CD4-positive, alpha-beta T cell treated with Interleukin-4 for 1 hour (primary cell): ENCODE results near the gene RAB17.
"Not testable (repeated sequence)": the region's sequence is repeated elsewhere in the genome, so short reads cannot be mapped to it uniquely, and the experiment has no call there.

Experiments used
- DNase-seq, 2 donors: peaks; one replicate each; pipeline ENCODE4 v3.0.0-alpha.2; 2020 to 2022

RAB17 gene

GRCh38 chr2:237598468-237599208 lies 8.1 kb upstream of the RAB17 start:
- DNase-seq: no peak

DNA sequence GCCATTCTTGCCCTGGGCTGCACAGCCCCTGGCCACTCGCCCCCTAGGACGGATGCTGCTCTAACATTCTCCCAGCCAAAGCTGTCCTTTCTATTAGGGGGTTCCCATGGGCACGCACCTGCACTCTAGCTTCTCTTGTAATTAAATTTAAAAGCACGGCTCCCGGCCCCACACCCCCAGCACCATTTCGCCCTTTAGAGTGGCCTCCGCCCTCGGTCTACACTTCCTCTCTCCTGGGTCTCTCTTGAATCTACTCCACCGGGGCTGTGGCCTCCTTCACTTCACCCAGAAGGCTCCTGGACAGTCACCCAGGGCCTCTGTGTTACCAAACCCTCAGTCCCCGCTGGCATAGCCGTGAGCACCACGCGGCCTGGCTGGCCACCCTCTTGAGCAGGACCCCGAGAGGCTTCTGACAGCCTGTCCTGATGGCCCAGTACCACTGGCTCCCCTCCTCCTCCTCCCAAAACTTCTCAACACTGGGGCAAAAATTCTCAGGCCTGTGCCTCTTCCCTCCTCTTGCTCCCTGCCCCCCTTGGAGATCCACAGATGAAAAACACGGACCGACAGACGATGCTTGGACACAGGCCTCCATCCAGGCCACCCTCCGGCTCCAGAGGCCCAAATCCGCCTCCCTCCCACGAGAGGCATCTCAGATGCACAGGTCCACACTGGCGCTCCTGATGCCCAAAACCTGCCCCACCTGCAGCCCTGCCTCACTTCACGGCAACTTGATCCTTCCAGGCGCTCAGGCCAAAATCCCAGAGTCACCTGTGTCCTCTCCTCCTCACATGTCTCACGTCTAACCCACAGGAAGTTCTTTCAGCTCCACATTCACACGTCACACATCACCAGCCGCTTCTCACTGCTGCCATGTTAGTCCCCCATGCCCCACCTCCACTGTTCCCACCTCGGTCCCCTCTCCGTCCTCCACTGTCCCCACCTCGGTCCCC lies 6.9 kb upstream of the RAB17 start:
- DNase-seq: no peak

- no peak for DNase-seq
Measured at GRCh38 chr2:237596520-237597195, 6.1 kb upstream of the RAB17 start.

DNA sequence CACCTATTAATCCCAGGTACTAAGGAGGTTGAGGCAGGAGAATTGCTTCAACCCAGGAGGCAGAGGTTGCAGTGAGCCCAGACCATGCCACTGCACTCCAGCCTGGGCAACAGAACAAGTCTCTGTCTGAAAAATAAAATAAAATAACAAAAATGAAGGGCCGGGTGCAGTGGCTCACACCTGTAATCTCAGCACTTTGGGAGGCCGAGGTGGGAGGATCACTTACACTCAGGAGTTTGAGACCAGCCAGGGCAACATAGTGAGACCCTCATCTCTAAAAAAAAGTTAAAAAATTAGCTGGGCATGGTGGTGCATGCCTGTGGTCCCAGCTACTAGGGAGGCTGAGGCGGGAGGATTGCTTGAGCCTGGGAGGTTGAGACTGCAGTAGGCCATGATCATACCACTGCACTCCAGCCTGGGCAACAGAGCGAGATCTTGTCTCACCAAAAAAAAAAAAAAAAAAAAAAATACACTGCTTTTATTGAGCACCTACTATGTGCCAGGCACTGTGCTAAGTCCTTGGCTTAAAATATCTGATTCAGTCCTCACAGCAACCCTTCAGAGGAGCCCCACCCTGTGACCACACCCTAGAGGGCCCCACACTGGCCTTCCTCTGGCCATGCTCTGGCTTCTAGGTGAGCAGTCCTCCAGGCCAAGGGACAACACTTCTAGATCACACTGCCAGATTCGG lies 5.4 kb upstream of the RAB17 start:
- not testable (repeated sequence) for DNase-seq

DNA sequence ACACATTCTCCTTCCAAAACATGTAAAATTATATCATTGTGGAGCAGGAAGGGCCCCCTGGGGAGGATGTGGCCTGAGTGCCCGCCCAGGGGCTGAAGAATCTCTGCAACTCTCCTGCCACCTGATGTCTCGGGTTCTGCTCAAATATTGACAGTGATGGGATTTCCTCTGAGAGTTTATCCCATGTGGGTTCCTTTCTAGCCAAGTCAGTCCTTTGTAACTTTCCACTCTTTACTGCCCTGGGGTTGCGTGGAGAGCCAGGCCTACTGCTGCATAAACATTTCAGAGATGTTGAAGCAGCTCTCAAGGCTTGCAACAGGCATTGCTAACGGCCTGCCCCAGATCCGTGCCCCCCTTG lies 4.0 kb upstream of the RAB17 start:
- no peak for DNase-seq

DNA sequence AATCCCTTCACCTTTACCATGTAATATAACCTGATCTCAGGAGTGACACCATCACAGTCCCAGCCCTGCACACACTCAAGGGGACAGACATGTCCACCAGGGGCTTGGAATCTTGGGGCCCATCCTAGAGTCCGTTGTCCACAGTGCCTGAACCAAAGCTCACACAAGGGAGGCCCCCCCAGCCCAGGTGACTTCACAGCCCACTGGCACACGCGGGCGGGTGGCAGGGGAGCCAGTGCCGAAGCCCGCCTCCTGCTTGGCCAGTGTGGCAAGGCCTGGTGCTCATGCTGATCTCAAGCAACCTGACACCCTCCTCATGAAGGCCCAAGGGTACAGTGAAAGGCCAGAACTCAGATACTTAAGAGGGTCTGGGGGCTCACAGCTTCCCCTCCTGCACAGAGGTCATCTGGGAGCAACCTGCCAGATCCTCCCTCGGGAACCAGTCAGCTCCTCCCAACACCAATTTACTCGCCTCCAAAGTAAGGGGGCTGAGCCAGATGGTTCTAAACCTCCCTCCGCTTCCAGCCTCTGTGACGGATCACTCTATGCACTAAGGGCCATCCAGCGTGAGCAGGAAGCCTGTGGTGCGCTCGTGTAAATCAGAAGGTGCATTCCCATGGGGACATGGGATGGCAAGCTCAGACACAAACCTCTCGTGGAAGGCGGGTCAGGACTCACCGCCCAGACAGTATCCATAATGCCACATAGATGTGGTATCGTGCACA lies 3.2 kb upstream of the RAB17 start:
- no peak for DNase-seq

DNA sequence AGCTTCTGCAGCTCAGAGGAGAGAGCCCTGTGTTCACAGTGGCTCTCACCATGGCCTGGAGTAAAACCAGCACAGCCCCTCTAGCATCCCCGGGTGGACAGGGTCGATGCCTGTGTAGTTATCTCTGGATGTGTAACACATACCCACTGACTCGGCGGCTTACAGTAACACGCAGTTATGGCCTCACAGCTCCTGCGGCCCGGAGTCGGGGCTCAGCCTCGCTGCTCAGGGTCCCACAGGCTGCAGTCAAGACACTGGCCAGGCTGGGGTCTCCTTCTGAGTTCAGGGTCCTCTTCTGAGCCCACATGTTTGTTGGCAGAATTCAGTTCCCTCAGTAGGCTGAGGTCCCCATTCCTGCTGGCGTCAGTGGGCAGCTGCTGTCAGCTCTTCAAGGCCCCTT lies 2.5 kb upstream of the RAB17 start:
- no peak for DNase-seq

- DNase-seq: no peak
Measured at GRCh38 chr2:237592425-237592980, 2.0 kb upstream of the RAB17 start.

GRCh38 chr2:237591141-237591881 lies 777 bp upstream of the RAB17 start:
- peak in 1 of 2 donors; percentile 24 for DNase-seq

DNA sequence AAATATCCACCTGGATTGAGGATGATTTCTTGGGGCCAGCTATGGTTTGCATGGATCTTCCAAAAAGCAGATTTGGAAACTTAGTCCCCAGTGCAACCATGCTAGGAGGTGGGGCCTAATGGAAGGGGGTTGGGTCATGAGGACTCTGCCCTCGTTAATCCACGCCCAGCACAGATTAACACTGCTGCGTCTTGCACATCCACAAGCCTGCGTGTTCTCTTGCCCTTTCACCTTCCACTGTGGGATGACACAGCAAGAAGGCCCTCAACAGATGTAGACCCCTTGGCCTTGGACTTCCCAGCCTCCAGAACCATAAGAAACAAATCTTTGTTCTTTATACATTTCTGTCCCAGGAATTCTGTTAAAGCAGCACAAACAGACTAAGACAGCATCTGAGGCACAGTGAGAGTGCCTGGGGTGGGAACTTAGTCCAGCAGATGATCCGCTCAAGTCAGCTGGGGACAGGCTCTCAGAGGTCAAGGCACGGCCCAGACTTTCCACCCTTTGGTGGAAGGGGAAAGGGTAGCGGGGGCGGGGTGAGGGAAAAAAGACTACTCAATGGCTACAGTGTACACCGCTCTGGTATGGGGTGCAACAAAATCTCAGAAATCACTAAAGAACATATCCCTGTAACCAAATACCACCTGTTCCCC lies 2.4 kb downstream of the RAB17 start:
- DNase-seq: no peak

- no peak for DNase-seq
Measured at GRCh38 chr2:237585590-237586221, 4.8 kb downstream of the RAB17 start.

- DNase-seq: no peak
Measured at GRCh38 chr2:237583385-237584295, 6.9 kb downstream of the RAB17 start.

DNA sequence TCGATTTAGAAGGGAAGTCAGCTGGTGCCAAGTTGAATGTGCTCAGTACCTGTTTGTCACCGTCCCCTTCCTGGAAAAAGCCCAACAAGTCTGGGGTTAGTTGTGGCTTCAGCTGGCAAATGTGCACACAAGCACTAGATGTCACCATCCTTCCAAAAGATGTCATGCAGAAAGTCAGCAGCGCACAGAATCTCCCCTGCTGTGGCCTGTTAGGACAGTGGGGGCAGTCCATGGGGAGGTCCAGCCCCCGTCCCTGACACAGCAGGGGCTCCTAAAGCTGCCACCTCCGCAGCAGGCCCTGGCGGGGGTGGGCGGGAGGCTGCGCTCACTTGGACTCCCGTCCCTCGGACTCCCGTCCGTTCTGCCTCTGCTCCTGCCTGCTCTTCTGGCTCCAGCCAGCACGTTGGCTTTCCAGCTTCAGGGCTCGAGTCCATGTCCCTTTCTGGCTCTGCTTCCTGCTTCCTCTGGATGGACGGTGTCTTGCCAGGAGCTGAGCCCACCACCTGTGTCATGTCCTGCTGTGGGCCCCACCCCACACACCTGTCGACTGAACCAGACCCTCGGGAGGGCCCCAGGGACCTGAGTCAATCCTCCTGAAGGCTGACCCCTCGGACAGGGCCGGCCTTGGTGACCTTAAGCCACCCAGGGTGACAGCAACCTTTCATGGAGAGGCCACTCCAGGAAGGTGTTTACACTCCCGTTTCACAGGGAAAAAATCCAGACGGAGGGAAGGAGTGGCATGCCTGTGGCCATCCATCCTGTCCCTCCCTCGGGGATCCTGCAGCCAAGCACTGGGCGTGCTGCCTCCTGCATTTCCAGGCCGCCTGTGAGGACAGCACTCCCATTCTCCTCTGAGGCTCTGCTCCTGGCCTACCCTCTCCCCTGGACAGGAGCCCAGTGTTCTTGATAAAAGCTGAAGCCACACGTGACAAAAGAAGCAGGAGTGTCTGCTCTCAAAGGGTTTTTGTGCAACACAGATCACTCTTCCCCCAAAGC lies 8.5 kb downstream of the RAB17 start:
- DNase-seq: peak; percentile 55 to 69

GRCh38 chr2:237581326-237581725 lies 9.2 kb downstream of the RAB17 start:
- DNase-seq: no peak

DNA sequence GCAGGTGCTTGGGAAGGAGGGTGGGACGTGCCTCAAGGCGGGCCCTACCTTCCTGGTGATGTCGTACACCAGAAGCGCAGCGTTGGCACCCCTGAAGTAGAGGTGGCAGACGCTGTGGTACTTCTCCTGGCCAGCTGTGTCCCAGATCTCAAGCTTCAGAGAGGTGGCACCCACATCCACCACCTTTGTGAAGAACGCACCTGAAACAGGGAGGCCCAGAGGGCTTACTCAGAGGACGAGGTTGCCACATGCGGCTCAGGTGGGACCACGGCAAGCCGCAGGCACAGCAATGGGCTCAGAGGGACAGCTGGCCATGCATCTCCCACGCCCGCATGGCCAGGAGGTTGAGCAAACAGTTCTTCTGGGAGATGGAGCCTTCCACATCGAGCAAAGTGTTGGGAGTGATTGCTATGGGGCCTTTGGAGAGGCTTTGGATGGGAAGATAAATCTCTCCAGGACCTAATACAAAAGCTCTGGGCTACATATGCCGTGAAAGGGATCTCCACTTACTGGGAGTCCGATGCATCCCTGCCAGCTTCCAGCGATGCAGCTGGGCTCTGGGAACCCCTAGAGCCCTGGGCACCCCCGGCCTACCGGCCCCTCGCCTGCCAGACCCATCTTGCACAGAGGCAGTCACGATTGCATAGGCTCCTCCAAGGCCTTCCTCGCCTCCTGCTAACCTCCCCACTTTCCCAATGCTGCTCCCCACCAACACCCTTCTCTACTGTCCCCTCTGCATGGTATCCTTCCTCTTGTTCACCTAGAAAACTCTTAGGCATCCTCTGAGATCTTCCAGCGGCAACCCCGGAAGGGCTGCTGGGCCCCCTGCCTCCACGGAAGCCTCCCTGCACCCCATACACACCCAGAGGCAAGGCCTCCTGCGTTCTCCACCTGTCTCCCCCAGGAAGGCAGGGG lies 12.3 kb downstream of the RAB17 start:
- no peak for DNase-seq

GRCh38 chr2:237577458-237577857 lies 13.1 kb downstream of the RAB17 start:
- DNase-seq: no peak

DNA sequence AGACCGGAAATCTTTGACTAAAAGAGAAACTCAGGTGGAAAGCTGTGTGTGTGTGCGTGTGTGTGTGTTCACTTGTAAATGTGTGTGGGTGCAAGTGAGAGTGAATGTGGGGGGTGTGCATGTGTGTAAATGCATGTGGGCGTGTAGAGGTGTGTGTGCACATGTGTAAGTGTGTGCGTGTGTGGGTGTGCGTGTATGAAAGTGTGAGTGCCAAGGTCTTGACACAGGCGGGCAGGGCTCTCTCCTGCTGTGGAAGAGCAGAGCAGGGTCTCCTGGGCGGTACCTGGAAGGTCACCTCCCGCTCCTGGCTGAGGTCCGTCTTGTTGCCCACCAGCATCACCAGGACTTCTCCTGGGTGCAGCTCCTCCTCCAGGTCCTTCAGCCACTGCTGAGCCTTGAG lies 13.6 kb downstream of the RAB17 start:
- DNase-seq: no peak
